NCI-H128 (cell line): ENCODE results near the gene TDRD10.
"Not testable (repeated sequence)": the region's sequence is repeated elsewhere in the genome, so short reads cannot be mapped to it uniquely, and the experiment has no call there.

Experiments
- DNase-seq: peaks from one replicate; lab custom pipeline; 2025; ENCODE audit not compliant: unreplicated experiment; lab: John Stamatoyannopoulos, UW

TDRD10 gene

GRCh38 chr1:154478639-154479038 is 23.4 kb upstream of the TDRD10 start:
- DNase-seq: no peak

DNA sequence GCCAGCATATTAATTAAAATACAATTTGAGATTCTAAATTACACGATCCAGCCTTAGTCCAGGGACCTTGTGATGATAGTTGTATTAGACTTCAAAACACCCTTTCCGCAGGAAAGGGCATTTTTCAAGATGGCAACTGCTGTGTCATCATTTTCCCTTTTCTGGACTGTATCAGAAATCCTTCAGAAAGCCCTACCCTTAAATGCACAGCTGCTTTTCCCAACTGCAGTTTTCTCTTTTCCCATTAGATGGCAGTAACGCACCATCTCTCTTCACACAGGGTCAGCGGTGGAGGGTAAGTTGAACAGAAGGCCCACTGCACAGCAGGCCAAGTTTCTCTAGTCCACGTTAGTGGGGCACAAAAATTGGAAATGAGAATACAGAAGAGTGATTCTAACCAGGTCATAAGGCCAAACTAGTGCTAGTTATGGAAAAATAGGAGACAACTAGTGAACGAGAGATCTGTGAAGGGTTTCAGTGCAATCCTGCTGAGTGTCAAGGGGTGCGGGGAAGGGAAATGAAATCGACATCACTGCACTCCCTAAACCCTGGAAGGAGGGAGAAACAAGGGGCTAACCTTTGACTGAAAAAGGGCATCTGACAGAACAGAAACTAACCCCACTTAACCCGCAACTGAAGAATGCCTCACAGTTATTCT is 22.1 kb upstream of the TDRD10 start:
- peak; percentile 69 for DNase-seq

- no peak for DNase-seq
Observed at GRCh38 chr1:154481053-154481452, 21.0 kb upstream of the TDRD10 start.

DNA sequence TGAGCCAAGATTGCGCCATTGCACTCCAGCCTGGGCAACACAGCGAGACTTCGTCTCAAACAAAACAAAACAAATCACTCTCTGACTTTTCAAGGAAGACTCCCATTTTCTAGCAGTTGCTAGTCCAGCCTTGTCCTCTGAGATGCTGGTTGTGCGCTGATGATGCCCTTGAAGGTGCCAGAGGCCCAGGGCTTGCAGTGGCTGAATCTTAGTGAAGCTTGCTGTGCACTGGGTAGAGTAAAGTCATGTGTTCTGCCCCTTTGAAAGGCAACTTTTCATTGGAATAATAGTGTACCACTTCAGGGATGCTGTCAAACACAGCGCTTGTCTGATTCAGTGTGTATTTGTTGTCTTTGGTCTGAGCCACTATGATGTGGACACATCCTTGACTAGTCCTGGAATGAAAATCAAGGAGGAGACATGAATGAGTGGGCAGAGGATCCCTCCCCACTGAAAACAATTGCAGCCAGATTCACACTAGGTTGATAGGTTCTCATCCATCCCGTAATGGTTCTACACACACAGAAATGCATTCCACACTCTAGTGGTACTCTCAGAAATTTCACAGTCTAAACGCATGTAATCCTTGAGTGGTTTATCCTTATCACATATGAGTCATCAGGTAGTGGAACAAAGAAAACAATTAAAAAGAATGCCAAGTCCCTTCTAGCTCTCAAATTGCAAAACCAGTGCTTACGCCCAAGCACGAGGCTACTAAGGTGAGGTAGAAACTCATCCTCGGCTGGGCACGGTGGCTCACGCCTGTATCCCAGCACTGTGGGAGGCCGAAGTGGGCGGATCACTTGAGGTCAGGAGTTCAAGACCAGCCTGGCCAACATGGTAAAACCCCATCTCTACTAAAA is 17.8 kb upstream of the TDRD10 start:
- DNase-seq: no peak

DNA sequence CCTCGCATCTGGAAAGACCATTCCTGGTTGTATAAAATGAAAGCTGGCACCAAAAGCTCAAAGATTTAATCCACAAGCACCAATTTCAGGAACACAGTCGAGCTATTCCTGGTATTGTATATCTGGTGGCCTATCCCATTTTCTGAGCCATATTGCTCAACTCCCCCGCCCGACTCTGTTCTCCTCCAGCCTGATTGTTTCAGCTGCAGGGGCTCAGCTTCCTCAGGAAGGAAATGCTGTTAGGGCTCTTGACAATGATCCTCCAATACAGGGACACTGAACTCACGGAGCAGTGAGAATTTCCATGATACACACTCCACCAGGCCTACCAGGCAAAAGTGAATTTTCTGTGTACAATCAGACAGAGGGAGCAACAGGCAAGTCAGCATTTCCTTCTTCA is 16.9 kb upstream of the TDRD10 start:
- no peak for DNase-seq

GRCh38 chr1:154485910-154486496 is 16.0 kb upstream of the TDRD10 start:
- no peak for DNase-seq

DNA sequence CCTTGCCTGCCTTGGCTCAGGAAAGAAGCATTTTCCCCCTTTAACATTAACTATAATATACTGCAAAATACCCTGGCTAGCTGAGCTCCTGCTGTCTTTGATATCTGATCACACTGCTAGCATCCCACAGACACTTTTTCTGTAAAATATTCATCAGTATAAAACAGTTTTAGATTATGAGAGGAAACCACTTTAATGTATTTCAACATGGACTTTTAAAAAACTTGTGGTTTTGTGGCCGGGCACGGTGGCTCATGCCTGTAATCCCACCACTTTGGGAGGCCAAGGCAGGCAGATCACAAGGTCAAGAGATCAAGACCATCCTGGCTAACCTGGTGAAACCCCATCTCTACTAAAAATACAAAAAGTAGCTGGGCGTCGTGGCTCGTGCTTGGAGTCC is 15.3 kb upstream of the TDRD10 start:
- not testable (repeated sequence) for DNase-seq

DNA sequence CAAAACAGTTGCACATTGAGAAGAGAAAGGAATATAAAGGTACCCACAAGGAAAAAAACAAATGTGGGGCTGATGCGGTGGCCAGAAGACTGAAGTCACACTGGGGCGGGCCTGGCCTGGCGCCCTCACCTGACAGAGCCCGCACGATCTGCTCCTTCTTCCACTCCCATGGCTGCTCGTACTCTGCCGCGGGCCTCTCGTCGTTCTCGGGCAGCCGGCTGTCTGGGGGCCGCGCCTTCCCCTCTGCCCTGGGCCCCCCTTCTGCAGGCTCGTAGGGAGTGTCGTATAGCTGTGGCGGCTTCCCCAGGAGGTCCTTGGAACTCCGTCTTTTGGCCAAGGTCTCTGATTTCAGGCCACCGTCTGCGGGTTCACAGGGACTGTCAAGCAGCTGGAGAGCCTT is 13.1 kb upstream of the TDRD10 start:
- DNase-seq: no peak

DNA sequence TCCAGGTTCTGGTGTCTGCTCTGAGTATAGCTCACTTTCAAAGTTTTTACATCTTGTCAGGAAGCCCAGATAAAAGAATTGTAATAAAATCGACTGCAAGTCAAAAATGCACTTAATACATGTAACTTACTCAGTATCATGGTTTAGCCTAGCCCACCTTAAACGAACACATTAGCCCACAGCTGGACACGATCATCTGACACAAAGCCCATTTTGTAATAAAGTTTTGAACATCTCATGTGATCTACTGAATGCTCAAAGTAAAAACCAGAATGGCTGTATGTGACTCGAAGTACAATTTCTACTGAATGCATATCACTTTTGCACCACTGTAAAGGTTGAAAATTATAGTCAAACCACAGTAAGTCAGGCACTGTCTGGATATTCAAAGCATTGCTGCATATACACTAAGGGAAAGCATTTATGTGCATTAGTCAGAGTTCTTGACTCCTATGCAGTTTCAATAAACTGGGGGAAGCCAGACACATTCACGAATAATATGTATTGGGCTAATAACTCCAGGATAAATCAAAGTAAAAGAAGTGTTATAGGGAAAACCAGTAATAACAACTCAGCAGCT is 12.2 kb upstream of the TDRD10 start:
- DNase-seq: no peak

- no peak for DNase-seq
Observed at GRCh38 chr1:154490317-154490716, 11.7 kb upstream of the TDRD10 start.

GRCh38 chr1:154492115-154492514 is 9.9 kb upstream of the TDRD10 start:
- no peak for DNase-seq

- no peak for DNase-seq
Observed at GRCh38 chr1:154493276-154493675, 8.7 kb upstream of the TDRD10 start.

DNA sequence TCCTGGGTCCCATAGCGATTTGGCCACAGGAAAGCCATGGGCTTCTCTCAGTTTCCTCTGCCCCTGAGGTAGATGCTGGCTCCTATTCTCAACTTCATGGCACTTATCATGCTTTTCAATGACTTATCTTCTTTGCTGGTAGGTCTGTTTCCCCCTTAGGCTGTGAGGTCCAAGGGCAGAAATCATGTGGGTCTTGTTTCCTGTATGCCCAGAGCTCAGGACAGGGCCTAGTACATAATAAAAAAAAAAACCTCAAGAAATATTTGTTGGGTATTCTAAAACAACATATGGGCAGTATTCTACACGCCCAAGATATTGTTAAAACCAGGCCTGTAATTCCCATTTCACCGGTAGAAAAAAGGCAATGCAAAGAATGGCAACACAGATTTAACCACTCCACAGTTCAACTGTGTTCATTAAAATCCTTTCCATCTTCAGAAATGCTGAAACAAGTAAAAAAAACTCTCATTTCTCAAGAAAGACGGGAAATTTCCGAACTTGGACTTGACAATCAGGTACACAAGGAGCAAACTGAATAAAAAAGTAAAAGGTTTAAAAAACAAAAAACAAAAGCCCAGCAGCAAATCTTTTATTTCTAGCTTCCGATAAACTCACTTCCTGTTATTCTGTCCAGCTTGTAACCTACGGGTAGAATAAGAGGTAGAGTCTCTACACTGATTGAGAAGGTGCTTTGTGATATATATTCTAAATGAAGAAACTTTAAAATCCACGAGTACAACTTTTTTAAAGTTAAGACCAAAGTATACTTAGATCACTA is 6.3 kb upstream of the TDRD10 start:
- DNase-seq: no peak

DNA sequence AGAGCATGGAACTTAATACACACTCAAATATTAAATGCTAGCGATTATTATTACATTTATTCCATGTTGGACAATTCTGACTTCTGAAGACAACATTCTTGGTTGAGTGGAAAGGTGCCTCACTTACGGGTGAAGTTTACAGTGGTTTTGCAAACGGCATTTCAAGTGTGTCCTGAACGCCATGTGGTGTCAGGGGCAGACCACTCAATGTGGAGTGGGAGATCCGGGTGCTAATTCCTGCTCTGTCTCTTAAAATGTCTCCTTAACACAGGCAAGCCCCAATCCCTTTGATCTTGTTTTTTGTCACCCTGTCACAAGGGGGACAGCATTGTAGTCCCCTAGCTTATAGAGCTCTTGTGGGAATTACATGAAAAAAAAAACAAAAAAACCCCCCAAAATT is 5.6 kb upstream of the TDRD10 start:
- DNase-seq: no peak

DNA sequence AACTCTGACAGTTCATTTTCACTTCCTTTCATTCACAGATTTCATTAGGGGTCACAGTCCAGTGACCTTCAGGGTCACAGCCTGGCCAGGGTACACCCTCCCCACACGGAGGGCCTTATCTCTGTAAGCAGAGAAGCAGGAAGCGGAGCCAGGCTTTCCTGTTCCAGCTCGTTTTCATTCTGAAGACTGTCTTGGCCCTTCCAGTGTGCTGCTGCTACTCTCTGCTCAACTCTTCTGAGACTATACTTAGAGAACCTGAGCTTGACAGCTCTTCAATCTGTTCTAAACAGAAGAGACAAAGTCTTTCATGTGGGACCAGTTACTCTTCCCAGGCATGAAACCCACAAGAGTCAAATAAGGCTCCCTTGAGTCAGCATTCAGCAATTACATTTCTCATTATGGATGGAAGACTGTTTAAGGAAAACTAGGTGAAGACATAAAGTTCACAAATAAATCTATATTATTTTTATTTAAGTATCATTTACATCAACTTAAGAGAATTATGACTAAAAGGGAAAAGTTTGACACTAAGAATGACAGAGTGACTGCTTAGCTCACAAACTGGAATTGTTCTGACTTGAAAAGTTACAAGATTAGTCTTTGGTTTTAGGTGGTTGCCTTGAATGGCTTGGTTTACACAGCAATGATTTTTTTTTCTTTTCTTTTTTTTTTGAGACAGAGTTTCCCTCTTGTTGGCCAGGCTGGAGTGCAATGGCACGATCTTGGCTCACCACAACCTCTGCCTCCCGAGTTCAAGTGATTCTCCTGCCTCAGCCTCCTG is 4.8 kb upstream of the TDRD10 start:
- DNase-seq: no peak

- DNase-seq: no peak
Observed at GRCh38 chr1:154499446-154499845, 2.6 kb upstream of the TDRD10 start.

- no peak for DNase-seq
Observed at GRCh38 chr1:154500533-154500932, 1.5 kb upstream of the TDRD10 start.

- no peak for DNase-seq
Observed at GRCh38 chr1:154501423-154502065, 475 bp upstream of the TDRD10 start.

- no peak for DNase-seq
Observed at GRCh38 chr1:154502744-154503115, 711 bp downstream of the TDRD10 start.

- DNase-seq: no peak
Observed at GRCh38 chr1:154503898-154504297, 1.9 kb downstream of the TDRD10 start.
